Keratinocyte (primary cell): Measurements from ENCODE around the gene HSF2. TPM values are rescaled to one million over a fixed set of nuclear protein-coding genes. Genes with fewer than 3 reads are reported as not detected.
A peak's percentile ranks its signal among the peaks of the same experiment; 100 is the strongest.

Source experiments
- DNase-seq: peaks from one replicate; pipeline ENCODE4 v3.0.0-alpha.2; 2011; ENCODE audit warnings: low read depth, missing footprints, low spot score
- FAIRE-seq: peaks from 2 replicates; lab custom pipeline; 2011; peaks lifted over from hg19 to GRCh38; lab: Jason Lieb, UNC
- H2AFZ ChIP-seq: 2 replicates; pipeline ENCODE4 v1.6.0; 2012; ENCODE audit warnings: low read length, control low read depth, inconsistent platforms; ENCODE audit not compliant: control insufficient read depth
- H3K27ac ChIP-seq: 2 replicates; pipeline ENCODE4 v1.5.1; 2011; ENCODE audit warnings: low read length; ENCODE audit not compliant: control insufficient read depth, insufficient read depth
- H3K27me3 ChIP-seq: 3 replicates; pipeline ENCODE4 v1.6.0; 2011; ENCODE audit warnings: low read length; ENCODE audit not compliant: control insufficient read depth, insufficient read depth; ENCODE audit errors: extremely low read depth
- H3K36me3 ChIP-seq, 2 experiments: 2 replicates in 1 of 2; 3 replicates in 1 of 2; pipeline ENCODE4 v1.5.1; 2011; ENCODE audit warnings: low read length in 2 of 2, mild to moderate bottlenecking in 1 of 2; ENCODE audit not compliant: control insufficient read depth in 2 of 2, insufficient read depth in 2 of 2; ENCODE audit errors: extremely low read depth in 1 of 2
- H3K4me1 ChIP-seq: 3 replicates; pipeline ENCODE4 v1.5.1; 2011; ENCODE audit warnings: low read length; ENCODE audit not compliant: control insufficient read depth, insufficient read depth; ENCODE audit errors: extremely low read depth
- H3K4me2 ChIP-seq: 3 replicates; pipeline ENCODE4 v1.6.0; 2011; ENCODE audit warnings: low read depth, low read length; ENCODE audit not compliant: control insufficient read depth, insufficient read depth; ENCODE audit errors: extremely low read depth
- H3K4me3 ChIP-seq, 3 experiments: fragments of 200-600 bp in 1 of 3; sonication (generic) in 1 of 3; 2 replicates in 2 of 3; 3 replicates in 1 of 3; pipeline ENCODE4 v1.5.1; 2011 to 2016; ENCODE audit warnings: low read length in 3 of 3, mild to moderate bottlenecking in 3 of 3, control low read depth in 2 of 3, inconsistent platforms in 1 of 3, low read depth in 1 of 3, mixed read lengths in 1 of 3, mixed run types in 1 of 3, moderate library complexity in 1 of 3; ENCODE audit not compliant: control insufficient read depth in 2 of 3, insufficient read depth in 2 of 3; ENCODE audit errors: extremely low read depth in 1 of 3
- H3K79me2 ChIP-seq: 2 replicates; pipeline ENCODE4 v1.6.0; 2012; ENCODE audit warnings: low read length; ENCODE audit not compliant: control insufficient read depth, insufficient read depth
- H3K9ac ChIP-seq: 3 replicates; pipeline ENCODE4 v1.6.0; 2011; ENCODE audit warnings: low read length; ENCODE audit not compliant: control insufficient read depth, insufficient read depth; ENCODE audit errors: extremely low read depth
- H3K9me1 ChIP-seq: 3 replicates; pipeline ENCODE4 v1.6.0; 2011; ENCODE audit warnings: low read length; ENCODE audit not compliant: control insufficient read depth, insufficient read depth; ENCODE audit errors: extremely low read depth
- H3K9me3 ChIP-seq: 2 replicates; pipeline ENCODE4 v1.5.1; 2012; ENCODE audit warnings: low read depth, low read length; ENCODE audit not compliant: control insufficient read depth
- H4K20me1 ChIP-seq: 3 replicates; pipeline ENCODE4 v1.6.0; 2011; ENCODE audit warnings: low read length; ENCODE audit not compliant: control insufficient read depth, insufficient read depth; ENCODE audit errors: extremely low read depth
- EZH2 ChIP-seq: IDR thresholded peaks from one replicate; pipeline ENCODE4 v1.6.1; 2012; ENCODE audit warnings: inconsistent platforms, mild to moderate bottlenecking, low read length, moderate library complexity
- dilution Hi-C: fragments of 300-500 bp; cut with MboI; formaldehyde crosslinking; loops from one replicate; pipeline ENCODE4 v1.7.0; 2020; ENCODE audit warnings: low sequenced_read_pairs; ENCODE audit not compliant: extremely low pct_ligation_motif_present
- polyA plus RNA-seq, 5 experiments: library from polyadenylated mRNA; depleted of rRNA in 3 of 5; stranded (reverse) in 3 of 5; stranded (forward) in 1 of 5; unstranded in 1 of 5; fragments of >200 nt; gene quantifications; 1 replicate in 1 of 5; 2 replicates in 3 of 5; 3 replicates in 1 of 5; pipeline versions ENCODE4 v1.2.1 to v1.2.3, GENCODE V29; 2011 to 2012; ENCODE audit warnings: missing spikeins in 2 of 5, low read depth in 1 of 5, low replicate concordance in 1 of 5
- TF ChIP-seq, protein P1 (sequence below), 3 experiments: IDR thresholded peaks in 1 of 3; conservative IDR thresholded peaks in 1 of 3; optimal IDR thresholded peaks in 1 of 3; 2 replicates in 2 of 3; 3 replicates in 1 of 3; pipeline versions ENCODE3 to v1.5.1; 2011; ENCODE audit warnings: low read length in 3 of 3, mild to moderate bottlenecking in 3 of 3, moderate library complexity in 2 of 3, control low read depth in 1 of 3, inconsistent platforms in 1 of 3; ENCODE audit not compliant: insufficient read depth in 2 of 3; ENCODE audit errors: extremely low read depth in 1 of 3

HSF2 gene
- polyA plus RNA-seq, 1 donor (not counting 4 experiments of a cell fraction or from before 2014, with no cell fraction given), result 22.5 TPM

GRCh38 chr6:122400462-122401089 is 1.1 kb downstream of the HSF2 start:
- TF ChIP-seq EZH2, result no peak
- TF ChIP-seq, protein P1, sequence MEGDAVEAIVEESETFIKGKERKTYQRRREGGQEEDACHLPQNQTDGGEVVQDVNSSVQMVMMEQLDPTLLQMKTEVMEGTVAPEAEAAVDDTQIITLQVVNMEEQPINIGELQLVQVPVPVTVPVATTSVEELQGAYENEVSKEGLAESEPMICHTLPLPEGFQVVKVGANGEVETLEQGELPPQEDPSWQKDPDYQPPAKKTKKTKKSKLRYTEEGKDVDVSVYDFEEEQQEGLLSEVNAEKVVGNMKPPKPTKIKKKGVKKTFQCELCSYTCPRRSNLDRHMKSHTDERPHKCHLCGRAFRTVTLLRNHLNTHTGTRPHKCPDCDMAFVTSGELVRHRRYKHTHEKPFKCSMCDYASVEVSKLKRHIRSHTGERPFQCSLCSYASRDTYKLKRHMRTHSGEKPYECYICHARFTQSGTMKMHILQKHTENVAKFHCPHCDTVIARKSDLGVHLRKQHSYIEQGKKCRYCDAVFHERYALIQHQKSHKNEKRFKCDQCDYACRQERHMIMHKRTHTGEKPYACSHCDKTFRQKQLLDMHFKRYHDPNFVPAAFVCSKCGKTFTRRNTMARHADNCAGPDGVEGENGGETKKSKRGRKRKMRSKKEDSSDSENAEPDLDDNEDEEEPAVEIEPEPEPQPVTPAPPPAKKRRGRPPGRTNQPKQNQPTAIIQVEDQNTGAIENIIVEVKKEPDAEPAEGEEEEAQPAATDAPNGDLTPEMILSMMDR (optimal IDR thresholded peaks at IDR 0.05 in 1 of 3, IDR thresholded peaks at IDR 0.05 in 1 of 3, conservative IDR thresholded peaks at IDR 0.05 in 1 of 3; ENCODE audit: extremely low read depth in 1 of 3, insufficient read depth in 2 of 3, low read length in 3 of 3), result no peak
- no peaks in the 10 kb centered on the region for H3K27me3 ChIP-seq
- no peaks in the 10 kb centered on the region for H3K9me3 ChIP-seq
- DNase-seq (no peak), FAIRE-seq (no peak)
- peak overlapping the region; percentile 98 for H3K9ac ChIP-seq
- peaks cover 7% of the 10 kb centered on the region for H3K4me1 ChIP-seq
- H3K9me1 ChIP-seq, result no peaks in the 10 kb centered on the region
- peak overlapping the region; percentile 66 to 81 (median 78) for H3K4me3 ChIP-seq
- dilution Hi-C loops, result no loop called here
- peak overlapping the region; percentile 83 for H3K4me2 ChIP-seq
- no peaks in the 10 kb centered on the region for H3K36me3 ChIP-seq
- peak overlapping the region; percentile 93 for H3K27ac ChIP-seq
- H3K79me2 ChIP-seq, result peaks cover 32% of the 10 kb centered on the region
- no peaks in the 10 kb centered on the region for H4K20me1 ChIP-seq
- no peak overlapping the region for H2AFZ ChIP-seq

DNA sequence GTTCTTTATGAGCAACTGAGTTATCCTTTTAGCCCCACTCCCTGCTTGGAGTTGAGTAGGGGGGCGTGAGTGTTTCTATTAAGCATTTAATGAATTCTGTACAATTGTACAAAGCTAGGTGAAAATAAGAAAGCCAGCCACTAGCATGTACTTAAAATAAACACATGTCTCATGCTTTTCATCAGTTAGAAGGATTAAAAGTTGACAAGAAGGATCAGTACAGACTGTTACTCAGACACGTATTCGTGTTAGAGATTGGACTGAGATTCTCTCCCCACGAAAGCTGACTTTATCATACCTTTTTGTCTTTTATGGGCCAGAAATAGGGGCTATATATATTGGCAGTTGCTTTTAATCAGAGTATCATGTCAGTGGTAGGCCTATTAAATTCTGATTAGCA is 1.7 kb downstream of the HSF2 start:
- H3K27ac ChIP-seq, result no peak overlapping the region
- TF ChIP-seq, protein P1 (optimal IDR thresholded peaks at IDR 0.05 in 1 of 3, IDR thresholded peaks at IDR 0.05 in 1 of 3, conservative IDR thresholded peaks at IDR 0.05 in 1 of 3; ENCODE audit: extremely low read depth in 1 of 3, insufficient read depth in 2 of 3, low read length in 3 of 3), result no peak
- TF ChIP-seq EZH2, result no peak
- no peaks in the 10 kb centered on the region for H3K9me3 ChIP-seq
- dilution Hi-C loops, result no loop called here
- DNase-seq, result no peak
- no peaks in the 10 kb centered on the region for H3K27me3 ChIP-seq
- peaks cover 7% of the 10 kb centered on the region for H3K4me1 ChIP-seq
- H3K4me3 ChIP-seq, result peak overlapping the region in 2 of 3 experiments; percentile 78 to 81
- H3K79me2 ChIP-seq, result peaks cover 32% of the 10 kb centered on the region
- H3K36me3 ChIP-seq, result no peaks in the 10 kb centered on the region
- no peak overlapping the region for H2AFZ ChIP-seq
- no peaks in the 10 kb centered on the region for H4K20me1 ChIP-seq
- no peak for FAIRE-seq
- no peak overlapping the region for H3K9ac ChIP-seq
- peak overlapping the region; percentile 83 for H3K4me2 ChIP-seq
- no peaks in the 10 kb centered on the region for H3K9me1 ChIP-seq
